Fibroblast of upper back skin (primary cell): ENCODE measurements around the gene PHF12.

Source experiments
- DNase-seq: peaks from one replicate; pipeline ENCODE4 v3.0.0-alpha.2; 2013

The PHF12 gene

DNA sequence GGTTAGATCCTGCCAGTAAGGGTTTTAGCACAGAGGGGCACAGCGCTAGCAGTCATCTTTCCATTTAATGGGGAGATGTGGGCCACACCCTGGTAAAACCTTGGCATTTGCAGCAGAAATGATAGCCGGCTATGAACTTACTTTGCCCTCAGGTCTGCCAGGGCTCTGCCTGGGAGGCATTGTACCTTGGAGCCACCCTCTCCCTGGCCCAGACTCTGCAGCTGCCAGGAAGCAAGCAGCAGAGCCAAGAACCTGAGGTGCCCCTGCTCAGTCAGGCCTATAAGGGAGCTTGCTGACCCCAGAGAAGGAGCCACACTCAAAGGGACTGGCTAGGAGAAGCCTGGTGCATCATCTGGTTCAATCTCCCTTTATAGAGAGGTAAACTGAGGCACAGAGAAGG is 23.7 kb upstream of the PHF12 start:
- DNase-seq = no peak

DNA sequence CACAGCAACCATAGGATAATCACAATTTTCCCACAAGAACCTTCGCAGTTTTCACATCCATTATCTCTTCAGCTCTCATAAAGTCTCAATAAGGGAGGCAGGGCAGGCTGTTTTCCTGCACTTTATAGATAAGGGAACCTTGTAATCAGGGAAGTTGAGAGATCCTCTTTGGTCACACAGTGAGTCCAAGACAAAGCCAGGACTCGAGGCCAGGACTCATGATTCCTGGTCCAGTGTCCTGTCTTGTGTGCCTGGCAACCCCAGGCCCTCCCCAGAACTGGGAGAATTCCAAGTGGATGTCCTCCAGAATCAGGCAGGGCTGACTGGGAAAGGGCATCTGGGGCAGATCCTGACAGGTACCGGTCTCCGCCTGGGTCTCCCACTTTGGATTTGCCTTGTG is 23.1 kb upstream of the PHF12 start:
- no peak for DNase-seq

DNA sequence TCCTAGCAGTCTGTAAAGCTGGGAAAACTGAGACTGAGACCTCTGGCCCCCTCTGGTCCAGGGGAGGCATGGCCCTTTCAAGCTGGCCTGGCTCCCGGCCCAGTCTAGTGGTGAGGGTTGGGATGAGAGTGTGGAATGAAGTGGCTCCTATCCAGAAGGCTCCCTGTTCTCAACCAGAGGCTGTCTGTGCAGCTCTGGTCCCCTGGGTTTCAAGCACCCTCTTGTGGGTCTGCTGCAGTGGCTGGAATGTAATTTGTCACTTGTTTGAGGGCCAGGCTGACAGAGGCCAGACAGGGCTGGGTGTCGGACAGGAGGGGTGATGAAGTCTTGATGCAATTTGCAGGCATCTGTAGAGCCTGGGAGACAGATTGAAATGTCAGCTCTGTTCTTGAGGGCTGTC is 22.1 kb upstream of the PHF12 start:
- DNase-seq = peak; percentile 86

DNA sequence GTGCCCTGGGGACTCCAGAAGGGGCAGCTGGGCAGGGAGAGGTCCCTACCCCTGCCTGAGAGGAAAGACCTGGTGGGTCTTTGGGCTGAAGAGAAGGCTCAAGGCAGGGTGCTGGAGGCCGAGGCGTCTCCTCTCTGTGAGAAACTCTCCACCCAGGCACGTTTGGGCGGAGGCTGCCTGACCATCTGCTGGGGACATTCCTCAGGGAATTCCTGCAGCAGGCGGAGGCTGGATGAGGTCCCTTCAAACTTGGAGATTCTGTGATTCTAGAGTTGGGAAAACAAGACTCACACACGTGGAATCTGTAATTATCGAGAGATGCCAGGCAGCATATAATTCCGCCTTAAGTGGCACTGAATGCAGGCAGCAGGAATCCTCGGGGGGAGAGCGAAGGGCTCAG is 21.1 kb upstream of the PHF12 start:
- peak; percentile 14 for DNase-seq

DNA sequence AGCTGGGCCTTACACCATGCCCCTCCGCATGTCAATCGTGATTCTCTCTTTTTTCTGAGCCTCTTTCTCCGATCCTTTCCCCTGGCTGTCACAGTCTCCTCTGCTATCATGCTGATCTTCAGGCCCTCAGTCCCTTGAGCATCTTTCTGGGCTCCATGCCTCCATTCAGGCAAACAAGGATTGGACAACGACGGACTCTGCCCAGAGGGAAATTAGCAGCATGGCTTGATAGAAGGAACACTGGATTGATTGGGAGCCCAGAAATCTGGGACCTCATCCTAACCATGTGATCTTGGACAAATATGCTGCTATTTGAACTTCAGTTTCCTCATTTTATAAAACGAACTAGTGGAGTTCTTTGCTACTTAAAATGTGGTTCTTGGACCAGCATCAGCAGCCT is 19.6 kb upstream of the PHF12 start:
- DNase-seq = no peak

DNA sequence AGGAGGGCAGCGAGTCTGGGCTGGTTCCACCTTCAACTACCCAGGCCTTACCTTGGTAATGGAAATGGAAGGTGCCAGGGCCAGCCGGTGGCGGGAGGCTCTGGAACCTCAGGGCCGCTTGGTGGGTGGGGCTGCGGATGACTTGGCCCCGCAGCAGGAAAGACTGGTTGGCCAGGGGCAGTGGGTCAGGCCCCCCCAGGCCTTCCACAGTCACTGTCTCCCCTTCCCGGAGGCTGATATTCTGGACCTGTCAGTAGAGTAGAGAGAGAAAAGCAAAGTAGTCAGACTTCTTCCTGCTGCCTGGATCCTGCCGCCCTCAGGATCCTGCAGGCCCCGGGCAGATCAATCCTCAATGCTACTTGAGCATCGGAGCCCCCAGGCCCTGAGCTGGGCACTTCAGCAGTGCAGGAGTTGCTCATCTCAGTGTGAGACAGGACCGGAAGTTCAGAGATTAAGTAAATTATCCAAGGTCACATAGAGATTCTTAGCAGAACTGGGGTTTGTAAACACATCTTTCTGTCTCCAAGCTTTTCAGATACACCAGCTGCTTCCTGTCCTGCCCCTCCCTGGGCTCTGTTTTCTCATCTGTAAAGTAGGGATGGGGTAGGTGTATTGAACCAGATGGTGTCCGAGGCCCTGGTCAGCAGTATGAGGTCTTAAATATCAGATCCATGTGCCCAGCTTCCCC is 18.5 kb upstream of the PHF12 start:
- DNase-seq = no peak

DNA sequence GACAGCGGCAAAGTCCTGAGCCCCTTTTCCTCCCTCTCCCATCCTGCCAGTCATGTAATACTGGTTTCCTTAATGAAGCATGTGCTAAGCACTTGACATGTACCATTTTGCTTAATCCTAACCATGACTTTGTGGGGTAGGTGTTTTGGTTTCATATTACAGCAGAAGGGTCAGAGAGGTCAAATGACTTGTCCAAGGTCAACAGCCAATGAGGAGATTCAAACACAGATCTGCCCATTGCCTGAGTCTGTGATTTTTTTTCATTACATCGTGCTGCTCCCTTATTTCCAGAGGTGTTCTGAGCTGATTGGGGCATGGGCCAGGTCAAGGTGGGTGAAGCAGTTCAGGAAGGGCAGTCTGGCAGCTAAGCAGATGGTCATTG is 17.6 kb upstream of the PHF12 start:
- no peak for DNase-seq

DNA sequence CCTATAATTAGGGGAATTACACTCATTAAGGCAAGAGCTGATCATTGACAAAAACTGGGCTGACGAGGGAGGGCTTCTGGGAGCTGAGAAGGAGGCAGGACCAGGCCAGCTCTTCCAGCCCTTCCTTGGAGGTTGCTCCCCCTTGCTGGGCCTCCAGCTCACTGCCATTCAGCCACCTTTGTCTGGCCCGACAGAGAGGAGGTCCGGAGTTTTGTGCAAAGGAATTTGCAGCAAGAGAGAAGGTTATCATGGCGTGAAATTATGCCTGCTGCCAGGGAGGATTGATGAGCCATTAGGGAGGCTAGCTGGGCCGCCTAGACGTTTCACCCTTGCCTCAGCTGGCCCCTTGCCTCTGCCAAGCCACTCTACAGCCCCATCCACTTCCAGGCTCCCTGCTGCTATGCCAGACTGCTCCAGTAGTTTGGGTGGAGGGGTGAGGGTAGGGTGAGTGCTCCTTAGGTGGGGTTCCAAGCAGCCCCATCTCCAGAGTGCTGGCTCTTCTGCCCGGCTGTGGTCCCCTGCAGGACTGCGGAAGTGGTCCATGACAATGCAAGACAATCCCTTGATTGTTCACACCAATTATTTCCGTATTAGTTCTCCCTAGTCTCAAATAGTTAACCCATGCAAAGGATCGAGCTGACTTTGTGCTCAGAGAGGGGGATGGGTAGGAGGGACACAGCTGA is 17.1 kb upstream of the PHF12 start:
- peak; percentile 49 for DNase-seq

DNA sequence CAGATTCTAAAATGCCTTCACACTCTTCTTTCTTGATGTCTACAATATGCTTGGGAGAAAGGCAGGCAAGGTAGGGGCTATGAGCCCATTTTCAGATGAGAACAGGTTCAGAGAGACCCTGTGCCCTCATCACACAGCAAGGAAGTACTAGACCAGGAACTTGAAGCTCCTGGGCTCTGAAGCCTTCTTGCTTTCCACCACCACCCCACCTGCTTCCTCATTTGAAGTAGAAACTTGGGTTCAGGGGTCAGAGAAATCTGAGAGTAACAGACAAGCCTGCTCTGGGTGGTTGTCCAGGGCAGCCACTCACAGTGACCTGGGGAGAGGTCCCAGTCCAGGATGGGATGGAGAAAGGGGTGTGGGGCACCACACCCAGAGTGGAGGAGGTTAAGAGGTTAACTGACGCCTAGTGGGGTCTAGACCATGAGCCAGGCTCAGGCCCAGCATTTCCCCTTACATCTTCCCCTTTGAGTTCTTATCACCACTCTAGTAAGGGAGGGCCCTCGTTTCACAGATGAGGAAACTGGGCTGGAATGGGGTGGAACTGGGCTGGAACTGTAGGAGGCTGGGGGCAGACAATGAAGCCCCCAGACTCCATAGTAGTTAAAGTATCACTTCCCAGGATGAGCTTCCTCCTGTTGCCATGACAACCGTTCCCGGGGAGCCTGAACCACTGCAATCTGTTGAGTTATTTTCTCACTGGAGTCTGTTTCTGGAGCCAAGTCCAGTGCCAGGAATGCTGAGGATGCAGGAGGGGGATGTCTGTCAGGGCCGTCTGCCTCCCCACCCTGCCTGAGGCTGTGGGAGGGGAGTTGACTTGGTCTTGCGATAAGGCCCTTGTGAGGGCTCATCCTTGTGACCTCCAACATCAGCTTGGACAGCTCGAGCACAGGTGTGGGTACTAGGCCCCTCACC is 16.2 kb upstream of the PHF12 start:
- DNase-seq = peak; percentile 40

DNA sequence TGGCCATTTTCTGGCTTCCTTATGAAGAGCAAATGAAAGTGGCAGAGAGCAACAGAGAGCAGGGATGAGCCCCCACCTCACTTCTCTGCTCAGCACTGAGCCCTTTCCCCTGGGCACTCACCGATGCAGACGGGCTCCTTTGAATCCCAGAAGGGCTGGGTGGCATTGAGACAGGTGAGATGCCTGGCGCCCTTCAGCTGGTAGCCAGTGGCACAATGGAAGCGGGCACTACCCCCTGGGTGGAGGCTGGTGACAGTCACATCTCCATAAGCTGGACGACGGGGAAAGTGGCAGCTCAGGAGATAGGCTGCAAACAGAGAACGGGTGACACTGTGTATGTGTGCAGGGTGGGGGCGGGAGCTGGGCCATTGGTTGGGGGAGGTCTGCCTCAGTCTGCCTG is 12.5 kb upstream of the PHF12 start:
- DNase-seq = no peak

DNA sequence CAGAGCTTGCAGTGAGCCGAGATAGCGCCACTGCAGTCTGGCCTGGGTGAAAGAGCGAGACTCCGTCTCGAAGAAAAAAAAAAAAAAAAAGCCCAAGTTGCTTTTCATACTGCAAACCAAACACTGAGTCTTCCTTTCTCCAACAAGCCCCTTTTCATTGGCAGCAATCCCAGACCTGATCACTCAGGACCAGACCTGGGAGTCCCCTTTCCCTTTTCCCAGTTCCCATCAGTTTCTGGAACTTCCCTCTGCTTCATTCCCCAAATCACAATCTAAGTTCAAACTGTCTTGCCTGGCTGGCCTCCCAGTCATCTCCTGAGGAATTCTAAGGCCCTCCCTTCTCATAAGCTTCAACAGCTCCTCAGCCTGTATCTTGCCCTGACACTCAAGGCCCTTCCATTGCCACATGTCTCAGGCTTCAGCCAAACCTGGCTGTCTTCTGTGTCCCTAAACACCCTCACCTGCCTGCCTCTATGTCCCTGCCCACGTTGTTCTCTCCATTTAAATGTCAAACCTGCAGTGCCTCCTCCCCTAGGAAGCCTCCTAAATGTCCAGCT is 11.8 kb upstream of the PHF12 start:
- DNase-seq = no peak

DNA sequence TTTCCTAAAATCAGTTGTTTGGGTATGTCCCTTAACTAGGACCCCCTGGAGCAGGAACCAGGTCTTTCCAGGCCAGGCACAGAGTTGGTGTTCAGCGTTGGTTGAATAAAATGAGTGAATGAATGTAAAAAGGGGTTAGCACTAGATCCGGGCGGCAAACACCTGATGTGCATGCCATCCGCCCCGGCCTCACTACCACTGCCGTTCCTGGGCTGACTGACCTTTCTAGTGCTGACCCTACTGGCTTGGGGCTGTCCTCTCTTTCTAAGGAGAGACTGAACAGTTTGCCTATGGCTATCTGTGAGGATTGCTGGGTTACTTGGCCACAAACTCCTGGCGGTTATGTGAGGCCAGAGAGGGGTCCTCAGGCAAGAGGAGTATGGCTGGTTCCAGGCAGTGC is 10.1 kb upstream of the PHF12 start:
- DNase-seq = no peak

DNA sequence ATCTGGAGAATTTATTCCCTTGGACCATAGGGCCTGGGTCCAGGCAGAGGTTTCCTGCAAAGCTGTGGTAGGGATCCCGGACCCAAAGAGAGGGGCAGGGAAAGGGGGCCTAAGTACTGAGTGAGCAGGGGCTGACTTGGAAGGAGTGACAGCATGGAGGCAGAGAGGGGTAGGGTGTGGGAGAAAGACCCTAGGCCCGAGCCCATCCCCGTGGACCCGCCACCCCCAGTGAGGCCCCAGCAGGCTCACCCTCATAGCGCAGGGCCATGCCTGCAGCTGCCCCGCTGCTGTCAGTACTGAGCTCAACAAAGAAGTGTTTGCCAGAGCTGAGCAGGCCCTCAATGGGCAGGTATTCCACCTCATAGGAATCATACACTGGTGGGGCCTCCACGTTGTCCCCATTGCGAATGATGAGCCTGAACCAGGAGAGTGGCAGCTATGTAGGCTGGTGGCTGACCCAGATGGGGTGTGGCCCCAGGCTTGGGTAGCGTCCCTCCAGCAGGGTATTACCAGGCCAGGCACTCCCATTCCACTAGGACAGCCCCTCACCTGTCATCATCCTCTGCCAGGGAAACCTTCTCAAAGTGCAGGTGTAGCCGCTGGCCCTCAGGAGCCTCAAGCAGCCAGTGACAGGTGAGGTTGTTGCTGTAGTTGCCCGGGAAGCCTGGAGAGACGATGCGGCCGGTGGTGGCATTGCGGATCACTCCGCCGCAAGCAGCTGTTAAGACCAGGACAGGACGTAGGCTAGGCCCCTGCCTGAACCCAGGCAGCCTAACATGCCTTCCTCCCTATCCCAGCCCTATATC is 9.1 kb upstream of the PHF12 start:
- no peak for DNase-seq

DNA sequence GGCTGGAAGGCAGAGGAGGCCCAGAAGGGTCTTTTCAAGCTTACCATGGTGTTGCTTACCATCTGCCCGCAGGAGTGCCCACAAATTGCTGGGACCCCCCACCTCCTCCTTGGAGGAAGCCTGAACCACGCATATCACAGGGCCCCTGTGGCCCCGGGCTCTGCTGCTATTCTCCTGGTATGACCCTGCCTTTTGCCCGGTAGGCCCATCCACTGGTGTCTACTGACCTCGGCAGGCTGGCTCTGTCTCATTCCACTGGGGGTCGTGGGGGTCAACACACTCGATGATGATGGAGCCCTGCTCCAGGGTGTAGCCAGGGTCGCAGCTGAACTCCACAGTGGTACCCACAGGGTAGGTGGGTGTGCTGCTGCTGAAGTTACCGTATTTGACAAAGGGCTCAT is 8.2 kb upstream of the PHF12 start:
- no peak for DNase-seq

DNA sequence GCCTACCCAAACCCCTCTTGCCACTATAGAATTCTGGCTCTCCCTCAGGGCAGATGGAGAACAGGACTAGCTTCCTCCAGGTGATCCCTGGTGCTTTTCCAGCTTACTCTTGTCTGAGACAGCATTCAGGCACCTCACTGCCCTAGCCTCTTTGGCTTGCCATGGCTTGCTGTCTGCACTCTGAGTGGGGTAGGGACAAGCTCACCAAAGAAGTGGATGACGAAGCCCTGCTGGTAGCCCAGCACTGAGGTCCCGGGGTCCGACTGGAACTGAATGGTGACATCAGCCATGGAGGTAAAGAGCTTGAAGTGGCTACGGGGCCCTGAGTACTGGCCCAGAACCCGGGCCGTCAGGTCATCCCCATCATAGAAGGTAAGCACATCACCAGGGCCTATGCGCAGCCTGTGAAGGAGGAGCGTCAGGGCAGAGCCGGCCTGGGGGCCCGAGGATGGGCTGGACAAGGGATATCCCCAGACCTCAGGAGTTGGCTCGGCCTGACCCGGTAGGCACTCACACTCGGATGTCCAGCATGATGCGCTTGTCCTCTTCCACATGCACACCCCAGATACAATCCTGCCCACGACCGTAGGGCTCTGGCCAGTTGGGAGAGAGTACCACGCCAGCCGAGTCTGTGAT is 7.6 kb upstream of the PHF12 start:
- no peak for DNase-seq

DNA sequence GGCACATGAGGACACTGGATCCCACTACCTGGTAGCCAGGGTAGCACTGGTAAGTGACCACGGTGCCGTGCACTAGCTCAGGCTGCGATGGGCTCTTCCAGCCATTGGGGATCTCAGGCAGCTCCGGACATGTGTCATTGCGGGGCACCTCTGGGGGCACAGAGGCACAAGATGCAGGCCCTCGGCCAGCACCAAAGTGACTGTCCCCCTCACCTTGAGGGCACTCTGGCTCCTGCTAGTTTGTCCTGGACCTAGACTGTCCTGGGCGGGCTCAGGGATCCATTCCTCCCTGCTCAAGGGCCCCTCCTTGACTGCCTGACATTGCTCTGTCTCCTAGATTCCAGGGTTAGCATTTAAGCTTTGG is 6.7 kb upstream of the PHF12 start:
- no peak for DNase-seq

DNA sequence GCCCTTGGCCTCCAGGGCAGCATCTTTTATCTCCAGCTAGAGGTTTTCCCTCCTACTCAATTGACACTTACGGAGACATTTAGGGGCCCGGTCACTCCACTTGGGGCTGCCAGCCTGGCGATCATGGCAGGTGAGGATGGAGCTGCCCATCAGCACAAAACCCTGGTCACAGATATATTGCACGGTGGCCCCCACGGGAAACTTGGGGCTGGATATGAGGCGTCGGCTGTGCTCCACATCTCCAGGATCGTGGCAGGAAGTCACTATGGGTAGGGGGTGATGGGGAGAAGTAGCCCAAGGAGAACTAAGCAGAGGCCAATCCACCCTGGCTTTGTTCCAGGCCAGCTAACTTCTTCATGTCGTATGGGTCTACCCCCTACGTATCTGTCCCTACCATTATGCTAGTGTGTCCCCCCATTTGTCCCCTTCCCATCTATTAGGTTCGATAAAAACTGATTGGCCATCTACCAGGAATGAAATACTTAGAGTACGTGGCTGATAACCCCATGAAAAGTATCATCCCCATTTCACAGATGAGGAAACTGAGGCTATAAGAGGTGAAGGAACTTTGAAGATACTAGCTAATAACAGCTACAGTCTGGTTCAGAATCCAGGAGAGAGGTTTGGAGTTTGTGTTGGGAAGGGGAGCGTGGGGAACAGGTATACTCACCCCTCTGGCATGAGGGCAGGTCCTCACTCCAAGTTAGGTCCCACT is 6.1 kb upstream of the PHF12 start:
- no peak for DNase-seq

DNA sequence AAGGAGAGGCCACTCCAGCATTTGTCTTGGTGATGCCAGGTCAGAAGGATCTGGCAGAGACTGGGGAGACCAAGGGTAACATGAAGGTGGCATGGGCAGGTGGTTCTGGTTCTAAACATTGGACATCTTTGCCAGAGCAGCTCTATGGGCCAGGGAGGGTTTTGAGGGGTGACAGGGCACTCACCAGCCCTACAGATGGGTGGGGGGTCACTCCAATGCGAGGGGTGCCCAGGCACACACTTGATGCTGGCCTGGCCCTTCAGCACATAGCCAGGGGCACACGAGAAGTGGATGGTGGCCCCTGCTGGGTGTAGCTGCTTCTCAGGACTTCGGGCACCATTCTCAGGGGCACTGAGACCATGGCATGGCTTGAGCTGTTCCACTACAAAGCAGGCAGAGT is 5.5 kb upstream of the PHF12 start:
- no peak for DNase-seq

DNA sequence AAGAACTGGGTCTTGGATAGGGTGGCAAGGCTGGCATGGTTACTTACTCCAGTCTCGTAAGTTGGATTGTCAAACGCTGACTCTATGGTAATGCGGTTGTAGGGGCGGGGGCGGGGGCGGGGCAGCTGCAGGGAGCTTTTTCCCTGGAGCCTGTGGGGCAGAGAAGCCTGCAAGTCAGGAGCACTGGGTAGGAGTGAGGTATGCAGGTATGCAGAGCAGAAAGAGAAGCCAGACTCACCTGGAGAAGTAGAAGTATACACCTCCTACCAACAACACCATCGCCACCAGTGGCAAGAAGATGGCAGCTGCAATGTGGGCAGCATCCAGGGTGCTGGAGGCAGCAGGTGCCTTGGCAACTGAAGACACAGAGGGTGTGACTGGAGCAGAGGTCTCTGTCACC is 4.8 kb upstream of the PHF12 start:
- no peak for DNase-seq

DNA sequence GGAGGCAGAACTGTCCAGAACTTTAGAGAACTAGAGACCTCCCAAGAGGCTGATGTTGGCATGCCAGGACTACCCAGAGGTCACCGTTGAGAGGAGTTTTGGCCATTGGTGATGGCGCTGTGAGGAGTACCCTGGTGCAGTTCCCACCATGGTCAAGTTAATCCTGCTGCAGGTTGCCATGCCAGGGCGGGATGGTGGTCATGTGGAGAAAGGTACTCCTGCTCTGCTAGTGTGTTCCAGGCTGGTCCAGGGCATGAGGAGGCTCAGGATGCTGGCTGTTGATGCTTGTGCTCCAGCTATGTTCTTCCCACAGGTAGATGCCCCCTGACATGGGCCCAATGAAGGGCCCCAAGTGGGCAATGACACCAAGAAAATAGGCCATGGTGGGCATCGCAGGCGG is 4.1 kb upstream of the PHF12 start:
- no peak for DNase-seq

DNA sequence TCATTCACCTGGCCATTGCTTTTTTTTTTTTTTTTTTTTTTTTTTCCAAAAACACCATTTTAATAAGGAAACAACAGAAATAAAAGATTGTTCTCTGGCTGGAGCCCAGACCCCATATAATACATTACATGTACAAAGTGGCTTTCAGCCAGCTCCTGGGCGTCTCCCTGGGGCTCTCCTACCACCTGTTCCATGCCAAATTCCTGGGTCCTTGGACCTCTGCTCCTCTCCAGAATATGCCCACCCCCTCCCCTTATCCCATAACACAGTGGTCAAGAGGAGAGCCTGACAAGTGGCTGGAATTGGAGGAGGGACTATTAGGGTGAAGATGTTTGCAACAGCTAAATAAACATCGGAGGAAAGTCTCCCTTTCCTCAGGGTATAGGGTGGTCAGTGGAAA is 3.6 kb upstream of the PHF12 start:
- no peak for DNase-seq
